ENCODE measurements around the gene ANK3. TPM values are rescaled to one million over a fixed set of nuclear protein-coding genes. Genes with fewer than 3 reads are reported as not detected.

ANK3 gene
- total RNA-seq, 1 donor from 2014 or later, result 35.1 TPM

DNA sequence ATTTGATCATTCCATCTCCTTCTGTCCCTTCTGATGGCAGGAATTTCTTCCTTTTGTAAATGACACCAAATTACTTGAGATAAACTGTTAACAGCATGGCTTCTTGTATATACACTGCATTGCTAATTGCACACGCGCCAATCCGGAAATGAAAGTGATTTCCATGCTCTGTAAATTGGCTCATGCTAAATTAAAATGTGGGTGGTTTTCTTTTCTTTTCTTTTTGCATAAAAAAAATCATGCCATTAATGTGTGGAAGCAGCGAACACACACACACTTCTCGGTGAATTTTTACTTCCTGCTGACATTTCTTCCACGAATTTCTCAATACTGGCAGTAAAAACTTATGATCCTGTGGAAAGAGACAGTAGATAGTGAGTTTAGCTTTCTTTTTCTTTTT is 360.2 kb downstream of the ANK3 start:
- H3K27ac Mint-ChIP-seq (ENCODE audit: unreplicated experiment), result no peak overlapping the region

DNA sequence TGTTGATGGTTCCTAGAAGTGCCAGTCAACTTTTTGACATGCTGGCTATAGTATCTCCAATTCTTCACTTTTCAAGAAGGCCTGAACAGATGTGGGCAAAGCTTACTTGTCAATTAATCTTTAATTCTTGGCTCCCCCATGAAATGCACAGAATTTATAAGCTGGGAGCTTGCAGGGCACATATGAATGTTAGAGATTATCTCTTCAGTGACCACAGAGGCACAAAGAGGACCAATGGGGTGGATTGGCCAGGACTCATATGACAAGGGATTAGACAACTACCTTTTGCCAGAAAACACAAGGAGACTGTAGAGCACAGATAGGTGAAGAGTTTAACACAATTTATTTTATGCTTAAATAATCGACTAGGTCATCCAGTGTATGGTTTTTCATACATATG is 361.6 kb downstream of the ANK3 start:
- H3K4me3 Mint-ChIP-seq (ENCODE audit: unreplicated experiment), result no peak overlapping the region
- TF ChIP-seq, protein P1, sequence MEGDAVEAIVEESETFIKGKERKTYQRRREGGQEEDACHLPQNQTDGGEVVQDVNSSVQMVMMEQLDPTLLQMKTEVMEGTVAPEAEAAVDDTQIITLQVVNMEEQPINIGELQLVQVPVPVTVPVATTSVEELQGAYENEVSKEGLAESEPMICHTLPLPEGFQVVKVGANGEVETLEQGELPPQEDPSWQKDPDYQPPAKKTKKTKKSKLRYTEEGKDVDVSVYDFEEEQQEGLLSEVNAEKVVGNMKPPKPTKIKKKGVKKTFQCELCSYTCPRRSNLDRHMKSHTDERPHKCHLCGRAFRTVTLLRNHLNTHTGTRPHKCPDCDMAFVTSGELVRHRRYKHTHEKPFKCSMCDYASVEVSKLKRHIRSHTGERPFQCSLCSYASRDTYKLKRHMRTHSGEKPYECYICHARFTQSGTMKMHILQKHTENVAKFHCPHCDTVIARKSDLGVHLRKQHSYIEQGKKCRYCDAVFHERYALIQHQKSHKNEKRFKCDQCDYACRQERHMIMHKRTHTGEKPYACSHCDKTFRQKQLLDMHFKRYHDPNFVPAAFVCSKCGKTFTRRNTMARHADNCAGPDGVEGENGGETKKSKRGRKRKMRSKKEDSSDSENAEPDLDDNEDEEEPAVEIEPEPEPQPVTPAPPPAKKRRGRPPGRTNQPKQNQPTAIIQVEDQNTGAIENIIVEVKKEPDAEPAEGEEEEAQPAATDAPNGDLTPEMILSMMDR (IDR thresholded peaks at IDR 0.05), result no peak
- peaks cover 2% of the 10 kb centered on the region for H3K27me3 Mint-ChIP-seq (ENCODE audit: low read depth)
- no peaks in the 10 kb centered on the region for H3K36me3 Mint-ChIP-seq (ENCODE audit: low read depth)
- no peak for DNase-seq (ENCODE audit: low spot score)
- no peak overlapping the region for H3K27ac Mint-ChIP-seq (ENCODE audit: unreplicated experiment)
- peaks cover 2% of the 10 kb centered on the region for H3K9me3 Mint-ChIP-seq (ENCODE audit: low read depth)
- peaks cover 4% of the 10 kb centered on the region for H3K4me1 Mint-ChIP-seq (ENCODE audit: low read depth)

More for the DNA sequence above, 360.2 kb downstream of the ANK3 start:
- TF ChIP-seq, protein P1 (IDR thresholded peaks at IDR 0.05), result no peak
- Mint-ChIP-seq H3K27me3 (ENCODE audit: low read depth) (peaks cover under 1% of the 10 kb centered on the region), H3K9me3 (ENCODE audit: low read depth) (peaks cover 2% of the 10 kb centered on the region), H3K4me3 (ENCODE audit: unreplicated experiment) (no peak overlapping the region), H3K36me3 (ENCODE audit: low read depth) (no peaks in the 10 kb centered on the region), H3K4me1 (ENCODE audit: low read depth) (peaks cover 4% of the 10 kb centered on the region)
- DNase-seq (ENCODE audit: low spot score), result no peak

DNA sequence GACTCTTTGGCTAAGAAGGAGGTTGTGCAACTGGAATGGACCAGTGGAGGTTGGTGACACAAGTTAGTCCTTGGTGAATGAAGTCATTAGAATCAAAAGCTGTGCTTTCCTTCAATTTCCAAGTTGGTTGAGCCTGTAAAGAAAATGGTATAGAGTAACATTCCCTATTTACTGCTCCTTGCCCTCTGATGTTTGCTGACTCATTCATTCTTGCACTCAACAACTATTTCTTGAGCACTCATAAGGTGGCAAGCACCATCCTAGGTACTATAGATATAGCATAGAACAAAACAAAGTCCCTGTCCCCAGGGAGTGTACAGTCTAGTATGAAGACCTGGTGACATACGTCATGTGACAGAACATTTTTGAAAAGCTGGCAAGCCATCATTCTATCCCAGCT is 364.4 kb downstream of the ANK3 start:
- H3K4me1 Mint-ChIP-seq (ENCODE audit: low read depth), result no peaks in the 10 kb centered on the region
- no peak for DNase-seq (ENCODE audit: low spot score)
- peaks cover 2% of the 10 kb centered on the region for H3K27me3 Mint-ChIP-seq (ENCODE audit: low read depth)
- TF ChIP-seq, protein P1 (IDR thresholded peaks at IDR 0.05), result no peak
- H3K36me3 Mint-ChIP-seq (ENCODE audit: low read depth), result no peaks in the 10 kb centered on the region
- H3K27ac Mint-ChIP-seq (ENCODE audit: unreplicated experiment), result no peak overlapping the region
- H3K9me3 Mint-ChIP-seq (ENCODE audit: low read depth), result peaks cover 2% of the 10 kb centered on the region
- H3K4me3 Mint-ChIP-seq (ENCODE audit: unreplicated experiment), result no peak overlapping the region

DNA sequence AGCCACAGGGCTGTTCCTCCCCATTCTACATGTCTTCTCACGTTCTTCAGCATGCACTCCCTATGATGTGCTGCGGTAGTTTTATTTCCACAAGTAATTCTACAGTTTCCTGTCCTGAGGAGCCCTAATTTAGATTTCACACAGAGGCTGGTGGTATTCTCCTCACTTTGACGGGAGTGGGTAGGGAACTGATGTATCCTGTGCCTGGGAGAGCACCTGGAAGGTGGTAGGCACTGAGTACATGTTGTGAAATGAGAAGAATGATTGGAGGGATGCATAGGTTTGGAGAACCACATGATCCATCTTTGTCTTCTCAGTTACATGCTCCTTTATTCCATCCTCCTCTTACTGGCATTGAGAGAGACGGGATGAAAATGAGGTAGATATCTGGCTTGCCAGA is 365.2 kb downstream of the ANK3 start:
- no peak for DNase-seq (ENCODE audit: low spot score)
- Mint-ChIP-seq H3K27ac (ENCODE audit: unreplicated experiment) (no peak overlapping the region), H3K36me3 (ENCODE audit: low read depth) (no peaks in the 10 kb centered on the region), H3K9me3 (ENCODE audit: low read depth) (peaks cover 2% of the 10 kb centered on the region), H3K27me3 (ENCODE audit: low read depth) (peaks cover 2% of the 10 kb centered on the region), H3K4me3 (ENCODE audit: unreplicated experiment) (no peak overlapping the region), H3K4me1 (ENCODE audit: low read depth) (no peaks in the 10 kb centered on the region)
- TF ChIP-seq, protein P1 (IDR thresholded peaks at IDR 0.05), result no peak

DNA sequence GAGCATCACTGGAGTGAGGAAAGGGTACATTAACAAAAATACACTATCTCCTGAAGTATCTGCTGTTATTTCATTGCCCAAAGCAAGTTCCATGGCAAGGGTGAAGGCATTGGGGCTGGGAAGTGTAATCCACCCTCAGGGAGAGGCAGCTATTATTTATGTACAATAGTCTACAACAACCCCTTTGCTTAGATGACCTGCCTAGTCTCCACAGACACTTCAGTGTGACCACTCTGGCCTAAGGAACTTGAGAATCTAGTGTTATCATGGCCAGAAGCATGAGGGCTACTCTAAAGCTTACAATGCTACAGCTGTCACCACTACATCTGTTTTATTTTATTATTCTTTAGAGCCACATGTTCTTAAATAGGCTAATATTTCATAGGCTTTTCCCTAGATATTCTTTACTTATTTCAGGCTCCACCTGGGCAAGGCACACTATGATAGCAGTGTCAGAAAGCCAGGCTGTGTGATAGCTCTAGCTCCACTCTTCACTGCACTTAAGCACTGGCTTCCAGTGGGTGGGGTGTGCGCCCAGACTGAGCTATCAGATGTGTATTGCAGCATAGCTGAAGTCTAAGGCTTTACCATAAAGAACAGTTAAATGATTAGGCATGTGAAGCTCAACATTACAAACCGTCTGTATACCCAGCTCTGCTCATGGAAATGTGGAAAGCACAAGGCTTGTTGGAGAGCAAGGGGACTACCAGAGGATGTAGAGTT is 366.4 kb downstream of the ANK3 start:
- H3K4me1 Mint-ChIP-seq (ENCODE audit: low read depth), result no peaks in the 10 kb centered on the region
- no peaks in the 10 kb centered on the region for H3K36me3 Mint-ChIP-seq (ENCODE audit: low read depth)
- H3K4me3 Mint-ChIP-seq (ENCODE audit: unreplicated experiment), result no peak overlapping the region
- no peak for DNase-seq (ENCODE audit: low spot score)
- TF ChIP-seq, protein P1 (IDR thresholded peaks at IDR 0.05), result no peak
- H3K27me3 Mint-ChIP-seq (ENCODE audit: low read depth), result peaks cover 6% of the 10 kb centered on the region
- H3K9me3 Mint-ChIP-seq (ENCODE audit: low read depth), result peaks cover 2% of the 10 kb centered on the region
- no peak overlapping the region for H3K27ac Mint-ChIP-seq (ENCODE audit: unreplicated experiment)
